Brain microvascular endothelial cell (primary cell): ENCODE results near the gene RANBP17.

Experiments used
- DNase-seq: peaks from one replicate; pipeline ENCODE4 v3.0.0-alpha.2; 2020
- H3K27ac ChIP-seq: fragments of 250-450 bp; sonication (Bioruptor Pico); 2 replicates; pipeline ENCODE4 v1.5.1; 2020; ENCODE audit warnings: mild to moderate bottlenecking, moderate library complexity
- H3K27me3 ChIP-seq: fragments of 250-450 bp; sonication (Bioruptor Pico); replicated peaks from 2 replicates; pipeline ENCODE4 v1.5.1; 2020; ENCODE audit warnings: mild to moderate bottlenecking
- H3K36me3 ChIP-seq: fragments of 250-450 bp; sonication (Bioruptor Pico); replicated peaks from 2 replicates; pipeline ENCODE4 v1.5.1; 2020; ENCODE audit warnings: mild to moderate bottlenecking
- H3K4me3 ChIP-seq: 2 replicates; pipeline ENCODE4 v1.5.1; 2011; ENCODE audit warnings: low read depth, mild to moderate bottlenecking, control low read depth, low read length, moderate library complexity
- in situ Hi-C: cut with HindIII; loops from 2 replicates; pipeline ENCODE4 v1.10.0; 2017; ENCODE audit warnings: low sequenced_read_pairs, low pct_ligation_motif_present
- TF ChIP-seq, protein P1 (sequence below): IDR thresholded peaks from 2 replicates; pipeline ENCODE4 v1.5.1; 2011; ENCODE audit warnings: low read depth, mild to moderate bottlenecking, moderate library complexity, low read length, control low read depth, inconsistent platforms; ENCODE audit errors: missing control alignments

RANBP17 gene

DNA sequence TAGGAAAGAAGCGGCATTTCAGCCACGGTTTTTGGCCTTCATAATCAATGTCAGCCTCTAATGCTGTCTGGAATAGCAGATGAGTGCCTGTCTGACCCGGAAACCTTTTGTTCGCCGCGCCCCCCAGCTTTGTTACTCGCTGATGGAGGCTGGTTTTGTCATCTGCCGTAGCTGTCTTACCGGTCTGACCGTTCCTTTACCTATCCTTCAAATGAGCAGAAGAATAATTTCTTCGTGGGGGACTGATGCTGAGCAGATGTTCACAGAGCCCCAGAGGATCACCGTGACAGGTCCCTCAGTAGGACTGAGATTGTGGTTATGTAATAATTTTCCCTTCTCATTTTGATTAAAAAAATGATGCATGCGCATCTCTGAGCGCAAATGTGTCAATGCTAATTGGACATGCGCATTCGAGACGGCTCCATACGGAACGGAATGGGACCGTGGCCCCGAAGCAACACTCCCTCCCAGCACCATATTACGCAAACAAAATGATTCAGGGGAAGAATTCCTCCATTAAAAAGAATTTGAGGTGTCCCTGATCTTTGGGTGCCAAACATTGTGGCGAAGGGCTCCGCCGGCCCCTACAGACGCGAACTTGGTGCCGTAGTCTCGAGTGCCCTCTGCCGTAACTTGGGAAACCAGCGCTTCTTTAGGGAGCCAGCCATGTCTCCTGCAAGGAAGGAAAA lies 474.8 kb downstream of the RANBP17 start:
- TF ChIP-seq, protein P1, sequence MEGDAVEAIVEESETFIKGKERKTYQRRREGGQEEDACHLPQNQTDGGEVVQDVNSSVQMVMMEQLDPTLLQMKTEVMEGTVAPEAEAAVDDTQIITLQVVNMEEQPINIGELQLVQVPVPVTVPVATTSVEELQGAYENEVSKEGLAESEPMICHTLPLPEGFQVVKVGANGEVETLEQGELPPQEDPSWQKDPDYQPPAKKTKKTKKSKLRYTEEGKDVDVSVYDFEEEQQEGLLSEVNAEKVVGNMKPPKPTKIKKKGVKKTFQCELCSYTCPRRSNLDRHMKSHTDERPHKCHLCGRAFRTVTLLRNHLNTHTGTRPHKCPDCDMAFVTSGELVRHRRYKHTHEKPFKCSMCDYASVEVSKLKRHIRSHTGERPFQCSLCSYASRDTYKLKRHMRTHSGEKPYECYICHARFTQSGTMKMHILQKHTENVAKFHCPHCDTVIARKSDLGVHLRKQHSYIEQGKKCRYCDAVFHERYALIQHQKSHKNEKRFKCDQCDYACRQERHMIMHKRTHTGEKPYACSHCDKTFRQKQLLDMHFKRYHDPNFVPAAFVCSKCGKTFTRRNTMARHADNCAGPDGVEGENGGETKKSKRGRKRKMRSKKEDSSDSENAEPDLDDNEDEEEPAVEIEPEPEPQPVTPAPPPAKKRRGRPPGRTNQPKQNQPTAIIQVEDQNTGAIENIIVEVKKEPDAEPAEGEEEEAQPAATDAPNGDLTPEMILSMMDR = peak; percentile 85
- in situ Hi-C loops = no loop called here
- H3K27me3 ChIP-seq = peaks cover 4% of the 10 kb centered on the region
- peak overlapping the region; percentile 52 for H3K4me3 ChIP-seq
- H3K36me3 ChIP-seq = no peaks in the 10 kb centered on the region
- peak; percentile 43 for DNase-seq
- no peak overlapping the region for H3K27ac ChIP-seq

DNA sequence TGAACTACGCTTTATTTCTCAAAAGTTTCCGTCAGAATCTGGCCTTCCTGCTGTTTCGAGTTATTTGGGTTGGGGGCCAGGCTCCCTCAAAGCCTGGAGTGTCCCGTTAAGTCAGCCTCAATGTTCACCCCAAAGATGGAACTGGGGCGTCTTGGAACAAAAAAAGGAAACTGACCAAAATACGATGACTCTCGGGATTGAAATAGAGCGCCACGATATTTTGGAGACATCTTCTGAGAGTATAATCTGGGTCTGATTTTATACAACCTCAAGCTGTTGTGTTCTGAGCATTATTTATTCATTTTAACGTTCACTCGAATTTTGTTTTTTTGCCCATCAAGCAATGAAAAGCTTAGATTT lies 475.4 kb downstream of the RANBP17 start:
- Histone ChIP-seq H3K36me3 (no peaks in the 10 kb centered on the region), H3K4me3 (peak overlapping the region; percentile 52), H3K27me3 (peaks cover 4% of the 10 kb centered on the region), H3K27ac (no peak overlapping the region)
- no peak for DNase-seq
- TF ChIP-seq, protein P1 = no peak
- in situ Hi-C loops = no loop called here

DNA sequence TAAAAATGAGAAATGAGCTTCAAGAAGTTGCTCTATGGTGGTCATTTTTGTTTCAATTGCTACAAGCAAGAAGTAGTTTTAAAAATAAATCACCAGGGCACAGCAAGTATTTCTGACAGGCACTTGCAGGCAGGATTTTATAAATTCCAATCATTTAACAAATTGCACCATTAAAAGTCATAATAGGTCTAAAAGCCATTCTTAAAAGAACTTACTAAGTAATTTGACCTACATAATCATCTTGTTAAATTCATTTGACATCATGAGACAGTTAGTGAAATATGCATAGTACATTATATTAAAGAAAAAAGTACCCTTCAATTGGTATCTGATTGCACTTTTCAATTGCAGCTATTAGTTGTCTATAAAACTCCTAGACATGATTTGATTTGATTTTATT lies 478.2 kb downstream of the RANBP17 start:
- in situ Hi-C loops = no loop called here
- TF ChIP-seq, protein P1 = no peak
- Histone ChIP-seq H3K27me3 (peaks cover 4% of the 10 kb centered on the region), H3K36me3 (no peaks in the 10 kb centered on the region), H3K27ac (no peak overlapping the region), H3K4me3 (no peak overlapping the region)
- no peak for DNase-seq

DNA sequence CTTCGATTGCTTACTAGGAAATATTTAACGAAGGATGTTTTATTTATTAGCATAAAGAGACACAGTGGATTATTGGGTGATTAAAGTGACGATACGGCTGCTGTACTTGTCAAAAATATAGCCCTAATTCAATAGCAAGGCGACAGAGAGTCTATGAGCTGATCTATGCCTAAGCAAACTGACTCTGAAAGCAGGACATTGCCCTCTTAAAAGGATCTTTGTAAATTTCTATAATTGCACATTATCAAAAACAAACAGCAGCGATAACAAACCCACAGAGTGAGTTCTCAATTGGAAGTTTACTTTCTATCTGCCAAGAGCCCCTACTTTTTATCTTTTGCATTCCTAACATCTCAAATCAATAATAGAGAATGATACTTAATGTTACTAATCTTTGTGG lies 478.7 kb downstream of the RANBP17 start:
- Histone ChIP-seq H3K27me3 (peaks cover 4% of the 10 kb centered on the region), H3K36me3 (no peaks in the 10 kb centered on the region), H3K4me3 (no peak overlapping the region), H3K27ac (no peak overlapping the region)
- DNase-seq = no peak
- TF ChIP-seq, protein P1 = no peak
- in situ Hi-C loops = no loop called here

DNA sequence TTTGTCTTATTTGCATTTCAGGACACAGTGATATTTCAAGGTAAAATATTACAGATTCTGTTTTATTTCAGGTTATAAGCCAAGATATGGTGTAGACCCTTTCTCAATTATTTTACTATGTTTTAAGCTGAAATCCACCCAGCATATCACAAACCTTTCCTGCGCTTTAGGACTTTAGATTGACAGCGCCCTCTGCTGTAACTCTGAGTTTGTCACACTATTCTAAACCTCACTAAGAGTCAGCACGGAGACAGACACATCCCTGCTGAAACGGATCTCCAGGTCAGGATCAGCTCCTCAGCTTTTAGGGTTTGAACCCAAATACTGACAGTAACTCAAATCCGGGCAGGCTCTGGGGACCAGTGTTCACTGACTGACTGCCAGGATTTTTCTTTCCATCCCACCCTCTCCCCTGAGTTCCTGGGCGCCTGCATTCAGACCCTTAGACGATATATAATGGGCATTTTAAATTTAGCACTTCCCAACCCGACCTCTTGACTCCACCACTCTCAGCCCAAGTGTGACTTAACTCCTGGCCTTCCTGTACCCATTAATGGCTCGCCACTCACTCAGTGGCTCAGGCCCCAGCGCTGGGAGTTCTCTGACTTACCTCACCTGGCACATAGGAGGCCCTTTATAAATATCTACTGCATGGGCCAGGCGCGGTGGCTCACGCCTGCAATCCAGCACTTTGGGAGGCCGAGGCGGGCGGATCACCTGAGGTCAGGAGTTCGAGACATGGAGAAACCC lies 480.7 kb downstream of the RANBP17 start:
- in situ Hi-C loops = no loop called here

More for the DNA sequence above, 480.7 kb downstream of the RANBP17 start:
- TF ChIP-seq, protein P1 = peak; percentile 77
- no peak overlapping the region for H3K4me3 ChIP-seq
- H3K27ac ChIP-seq = no peak overlapping the region
- no peaks in the 10 kb centered on the region for H3K36me3 ChIP-seq
- peak; percentile 65 for DNase-seq
- no peaks in the 10 kb centered on the region for H3K27me3 ChIP-seq
